GM12878 (cell line): Measurements from ENCODE around the gene APOBEC3H. TPM values are rescaled to one million over a fixed set of nuclear protein-coding genes. Genes with fewer than 3 reads are reported as not detected.

Experiments
- ATAC-seq: fragments of 200-7000 bp; cut with Tn5 transposase; 3 replicates; pipeline ENCODE4 v1.9.1; 2020; ENCODE audit warnings: mild to moderate bottlenecking, moderate library complexity
- BruUV-seq: library from RNA; stranded (reverse); fragments of 400-500 nt; replicated peaks from 2 replicates; lab custom pipeline; 2021; lab: Mats Ljungman, UMichigan
- CTCF ChIA-PET: fragments of 300-600 bp; sonication (Branson Sonifier 250); formaldehyde crosslinking; extraction: SDS; loops from one replicate; lab custom pipeline; 2021; ENCODE audit warnings: inconsistent platforms; lab: Yijun Ruan, JAX
- POLR2A ChIA-PET: fragments of 350-600 bp; formaldehyde crosslinking; extraction: SDS; loops from one replicate; lab custom pipeline; 2021; ENCODE audit warnings: inconsistent platforms; lab: Charles Lee
- RAD21 ChIA-PET: fragments of 300-600 bp; sonication (Branson Sonifier 250); formaldehyde crosslinking; loops from one replicate; lab custom pipeline; 2023; ENCODE audit warnings: antibody characterized with exemption; ENCODE audit not compliant: unreplicated experiment; lab: Charles Lee
- SMC1A ChIA-PET: fragments of 300-600 bp; sonication (Branson Sonifier 250); formaldehyde crosslinking; loops from one replicate; lab custom pipeline; 2023; ENCODE audit not compliant: unreplicated experiment, uncharacterized antibody; lab: Charles Lee
- DNase-seq: peaks from one replicate; pipeline ENCODE4 v3.0.0-alpha.2; 2011; ENCODE audit warnings: low read depth, low spot score
- FAIRE-seq: peaks from 3 replicates; lab custom pipeline; 2011; peaks lifted over from hg19 to GRCh38; lab: Jason Lieb, UNC
- H2AFZ ChIP-seq: 2 replicates; pipeline ENCODE4 v1.6.0; 2011; ENCODE audit warnings: low read depth, low read length, control low read depth; ENCODE audit not compliant: control insufficient read depth
- H3K27ac ChIP-seq: 2 replicates; pipeline ENCODE4 v1.5.1; 2011; ENCODE audit warnings: control low read depth; ENCODE audit not compliant: control insufficient read depth, insufficient read depth
- H3K27me3 ChIP-seq, 2 experiments: replicated peaks in 1 of 2; 2 replicates each; pipeline versions ENCODE4 v1.6.0 to v1.6.1; 2011; ENCODE audit warnings: low read length in 1 of 2; ENCODE audit not compliant: control insufficient read depth in 2 of 2, insufficient read depth in 2 of 2
- H3K36me3 ChIP-seq, 2 experiments: 2 replicates each; pipeline ENCODE4 v1.5.1; 2011; ENCODE audit warnings: low read length in 1 of 2; ENCODE audit not compliant: control insufficient read depth in 2 of 2, insufficient read depth in 2 of 2
- H3K4me1 ChIP-seq: 2 replicates; pipeline ENCODE4 v1.6.1; 2011; ENCODE audit warnings: mild to moderate bottlenecking, low read length, moderate library complexity, mixed read lengths; ENCODE audit not compliant: control insufficient read depth, insufficient read depth
- H3K4me2 ChIP-seq: 2 replicates; pipeline ENCODE4 v1.6.0; 2011; ENCODE audit warnings: control low read depth; ENCODE audit not compliant: control insufficient read depth, insufficient read depth
- H3K4me3 ChIP-seq: fragments of 200-600 bp; sonication (generic); 2 replicates; pipeline ENCODE4 v1.5.1; 2016
- H3K79me2 ChIP-seq: 2 replicates; pipeline ENCODE4 v1.6.0; 2011; ENCODE audit warnings: low read length; ENCODE audit not compliant: control insufficient read depth, insufficient read depth
- H3K9ac ChIP-seq: 2 replicates; pipeline ENCODE4 v1.8.0; 2011; ENCODE audit warnings: low read length, control low read depth, mixed read lengths; ENCODE audit not compliant: control insufficient read depth, insufficient read depth
- H3K9me3 ChIP-seq: replicated peaks from 3 replicates; pipeline ENCODE4 v1.5.1; 2011; ENCODE audit warnings: mild to moderate bottlenecking, low read length; ENCODE audit not compliant: control insufficient read depth, insufficient read depth
- H4K20me1 ChIP-seq: 2 replicates; pipeline ENCODE4 v1.6.0; 2011; ENCODE audit not compliant: control insufficient read depth, insufficient read depth
- EED ChIP-seq: sonication (generic); IDR thresholded peaks from 2 replicates; pipeline ENCODE4 v1.6.1; 2016; ENCODE audit warnings: antibody characterized with exemption, low read depth
- HDAC2 ChIP-seq: fragments of 200-600 bp; sonication (generic); IDR thresholded peaks from 2 replicates; pipeline ENCODE4 v1.6.1; 2017
- IRF3 ChIP-seq: fragments of 450-650 bp; IDR thresholded peaks from 2 replicates; pipeline ENCODE4 v1.6.1; 2014; ENCODE audit warnings: mild to moderate bottlenecking
- RB1 ChIP-seq: fragments of 450-650 bp; formaldehyde crosslinking; IDR thresholded peaks from 2 replicates; pipeline ENCODE4 v1.6.1; 2017; ENCODE audit warnings: mild to moderate bottlenecking, borderline replicate concordance
- SMARCA5 ChIP-seq: fragments of 450-650 bp; IDR thresholded peaks from 2 replicates; pipeline ENCODE4 v1.6.1; 2017; ENCODE audit warnings: mild to moderate bottlenecking
- TBL1XR1 ChIP-seq: IDR thresholded peaks from 2 replicates; pipeline ENCODE4 v1.6.1; 2012; ENCODE audit warnings: low read depth, low read length, improper control_type of control experiment
- TCF3 ChIP-seq: IDR thresholded peaks from 2 replicates; pipeline ENCODE4 v1.6.1; 2012; ENCODE audit warnings: low read depth, mild to moderate bottlenecking, low read length, borderline replicate concordance; ENCODE audit not compliant: insufficient read depth
- YBX1 ChIP-seq: fragments of 450-650 bp; IDR thresholded peaks from 2 replicates; pipeline ENCODE4 v1.6.1; 2016; ENCODE audit warnings: antibody characterized with exemption
- ZZZ3 ChIP-seq: IDR thresholded peaks from 2 replicates; pipeline ENCODE4 v1.6.1; 2011; ENCODE audit warnings: low read depth; ENCODE audit not compliant: control insufficient read depth, insufficient read length
- WGBS: methylation state at CpG from one replicate; pipeline ENCODE4 v1.1.6; 2016; ENCODE audit warnings: low lambda C conversion rate; ENCODE audit not compliant: insufficient replicate concordance, insufficient coverage; ENCODE audit errors: missing lambda C conversion rate; 5-methylcytosine and 5-hydroxymethylcytosine counted together
- in situ Hi-C: fragments of 300-500 bp; cut with MboI; formaldehyde crosslinking; loops from 9 replicates; pipeline ENCODE4 v1.14.3; 2018; ENCODE audit warnings: mixed read lengths
- intact Hi-C: fragments of 100-400 bp; cut with micrococcal nuclease; formaldehyde crosslinking; loops from one replicate; pipeline ENCODE4 v1.14.2; 2022; ENCODE audit not compliant: unreplicated experiment
- polyA plus RNA-seq, 11 experiments: library from polyadenylated mRNA; depleted of rRNA in 4 of 11; unstranded in 6 of 11; stranded (reverse) in 5 of 11; fragments of >200 nt; fragmentation: Nextera tagmentation in 4 of 11; fragmentation: Illumina TruSeq in 1 of 11; extraction: Ambion mirVana in 4 of 11; extraction: Trizol in 1 of 11; gene quantifications; 1 replicate in 1 of 11; 2 replicates in 10 of 11; pipeline versions ENCODE4 v1.2.1 to v1.2.3, GENCODE V29; 2011 to 2016; ENCODE audit warnings: inconsistent platforms in 2 of 11, missing spikeins in 2 of 11, low read depth in 1 of 11
- total RNA-seq, 4 experiments: library from RNA; depleted of rRNA in 3 of 4; stranded (reverse); fragments of >200 nt in 3 of 4; fragmentation: Illumina TruSeq in 1 of 4; extraction: Trizol in 1 of 4; gene quantifications; 2 replicates each; pipeline versions ENCODE4 v1.2.1 to v1.2.3, GENCODE V29; 2013 to 2021
- TF ChIP-seq, protein P1 (sequence below): fragments of 450-650 bp; IDR thresholded peaks from 2 replicates; pipeline ENCODE4 v1.6.1; 2016; ENCODE audit warnings: mild to moderate bottlenecking

APOBEC3H gene
- total and polyA plus RNA-seq, 10 of the 15 experiments (the other 5 are each of a cell fraction or from before 2014, with no cell fraction given), result 7.5 to 23.0 (median 14.8) TPM

GRCh38 chr22:39094717-39095389, 2.2 kb upstream of the APOBEC3H start:
- H4K20me1 ChIP-seq, result no peaks in the 10 kb centered on the region
- ChIA-PET SMC1A (interaction anchor here (0.9 to 2.0 kb wide), 5 partner anchors 14 to 141 kb away, joined by 3 to 6 read pairs (median 4); no protein-coding TSS in a partner anchor), POLR2A (interaction anchor here (0.6 to 6.1 kb wide), 4 partner anchors 13 to 80 kb away, joined by 3 to 44 read pairs (median 6); no protein-coding TSS in a partner anchor), CTCF (interaction anchor here (0.7 to 0.9 kb wide), 2 partner anchors 30 kb away, joined by 3 to 4 read pairs; no protein-coding TSS in a partner anchor), RAD21 (no interaction called here)
- no TSS peak for BruUV-seq
- H3K9me3 ChIP-seq, result no peaks in the 10 kb centered on the region
- peaks cover 4% of the 10 kb centered on the region for H3K79me2 ChIP-seq
- WGBS, result 76% methylated on average over 14 of the region's 14 CpGs
- no peaks in the 10 kb centered on the region for H3K36me3 ChIP-seq
- in situ Hi-C loops, result no loop called here
- no peak for DNase-seq
- no peak for FAIRE-seq
- no peaks in the 10 kb centered on the region for H3K27me3 ChIP-seq
- H3K27ac ChIP-seq, result no peak overlapping the region
- ATAC-seq, result no peak
- H3K4me2 ChIP-seq, result no peak overlapping the region
- no peak overlapping the region for H2AFZ ChIP-seq
- H3K4me3 ChIP-seq, result no peak overlapping the region
- 0 out of 2 replicates have a peak, but pooled peaks have one; percentile 22 for TF ChIP-seq EED
- no peak for TF ChIP-seq HDAC2
- no peak overlapping the region for H3K9ac ChIP-seq
- intact Hi-C loops, result no loop called here
- peaks cover 73% of the 10 kb centered on the region for H3K4me1 ChIP-seq

- H3K27ac ChIP-seq, result peak overlapping the region; percentile 24; the same call in 1 of the 2 replicates
- 82% methylated on average over 3 of the region's 3 CpGs for WGBS
Observed at GRCh38 chr22:39095971-39096370, 1.1 kb upstream of the APOBEC3H start.

More at GRCh38 chr22:39095971-39096370, 1.1 kb upstream of the APOBEC3H start:
- in situ Hi-C loops, result no loop called here
- H3K4me1 ChIP-seq, result peaks cover 72% of the 10 kb centered on the region
- no peak for FAIRE-seq
- no TSS peak for BruUV-seq
- H3K27me3 ChIP-seq, result no peaks in the 10 kb centered on the region
- RAD21 ChIA-PET, result interaction anchor here (0.6 to 5.1 kb wide), 4 partner anchors 19 to 89 kb away, joined by 3 to 85 read pairs (median 31); partner anchors contain the start of gene CBX7
- peak overlapping the region; percentile 39 for H3K4me2 ChIP-seq
- SMC1A ChIA-PET, result interaction anchor here (1.1 to 6.6 kb wide), 4 partner anchors 15 to 29 kb away, joined by 3 to 126 read pairs (median 4); no protein-coding TSS in a partner anchor
- no peaks in the 10 kb centered on the region for H4K20me1 ChIP-seq
- no peak for TF ChIP-seq TBL1XR1
- TF ChIP-seq RB1, result no peak
- TF ChIP-seq, protein P1, sequence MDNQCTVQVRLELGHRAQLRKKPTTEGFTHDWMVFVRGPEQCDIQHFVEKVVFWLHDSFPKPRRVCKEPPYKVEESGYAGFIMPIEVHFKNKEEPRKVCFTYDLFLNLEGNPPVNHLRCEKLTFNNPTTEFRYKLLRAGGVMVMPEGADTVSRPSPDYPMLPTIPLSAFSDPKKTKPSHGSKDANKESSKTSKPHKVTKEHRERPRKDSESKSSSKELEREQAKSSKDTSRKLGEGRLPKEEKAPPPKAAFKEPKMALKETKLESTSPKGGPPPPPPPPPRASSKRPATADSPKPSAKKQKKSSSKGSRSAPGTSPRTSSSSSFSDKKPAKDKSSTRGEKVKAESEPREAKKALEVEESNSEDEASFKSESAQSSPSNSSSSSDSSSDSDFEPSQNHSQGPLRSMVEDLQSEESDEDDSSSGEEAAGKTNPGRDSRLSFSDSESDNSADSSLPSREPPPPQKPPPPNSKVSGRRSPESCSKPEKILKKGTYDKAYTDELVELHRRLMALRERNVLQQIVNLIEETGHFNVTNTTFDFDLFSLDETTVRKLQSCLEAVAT, result no peak
- TF ChIP-seq YBX1, result no peak
- no peak for TF ChIP-seq ZZZ3
- TF ChIP-seq TCF3, result no peak
- TF ChIP-seq IRF3, result no peak
- TF ChIP-seq SMARCA5, result peak; percentile 75; the same call in 1 of the 2 replicates
- TF ChIP-seq, all 136 proteins: peak for 1
- H3K9me3 ChIP-seq, result no peaks in the 10 kb centered on the region
- POLR2A ChIA-PET, result interaction anchor here (0.5 to 6.1 kb wide), 2 partner anchors 15 to 113 kb away, joined by 3 to 44 read pairs; no protein-coding TSS in a partner anchor
- intact Hi-C loops, result no loop called here
- H3K4me3 ChIP-seq, result no peak overlapping the region
- H3K79me2 ChIP-seq, result peaks cover 4% of the 10 kb centered on the region
- CTCF ChIA-PET, result interaction anchor here (0.9 to 1.2 kb wide), 2 partner anchors 10 to 31 kb away, joined by 3 read pairs; no protein-coding TSS in a partner anchor
- DNase-seq (no peak), ATAC-seq (no peak)
- H3K36me3 ChIP-seq, result no peaks in the 10 kb centered on the region
- H3K9ac ChIP-seq, result no peak overlapping the region
- no peak overlapping the region for H2AFZ ChIP-seq
